Kasumi-1 (cell line): ENCODE measurements around the gene SAC3D1.
A peak's percentile ranks its signal among the peaks of the same experiment; 100 is the strongest.

Experiments
- DNase-seq, 2 experiments: peaks; one replicate each; lab custom pipeline; 2025; lab: John Stamatoyannopoulos, UW

Gene SAC3D1

DNA sequence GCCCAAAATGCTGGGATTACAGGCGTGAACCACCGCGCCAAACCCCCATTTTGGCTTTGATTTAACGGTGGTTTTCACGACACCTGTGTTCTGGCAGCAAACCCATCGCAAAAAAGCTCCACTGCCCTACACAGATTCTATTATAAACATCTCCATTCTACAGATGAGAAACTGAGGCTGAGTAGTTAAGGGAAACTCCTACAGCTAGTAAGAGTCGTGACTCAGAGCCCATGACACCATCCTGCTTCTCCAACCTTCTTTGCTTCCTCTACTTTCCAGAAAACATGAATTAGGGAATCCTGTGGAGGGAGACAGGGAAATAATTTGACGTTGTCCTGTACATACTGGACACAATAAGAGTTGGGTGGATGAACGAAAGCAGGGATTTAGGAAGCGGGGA lies 14.2 kb upstream of the SAC3D1 start:
- no peak for DNase-seq

DNA sequence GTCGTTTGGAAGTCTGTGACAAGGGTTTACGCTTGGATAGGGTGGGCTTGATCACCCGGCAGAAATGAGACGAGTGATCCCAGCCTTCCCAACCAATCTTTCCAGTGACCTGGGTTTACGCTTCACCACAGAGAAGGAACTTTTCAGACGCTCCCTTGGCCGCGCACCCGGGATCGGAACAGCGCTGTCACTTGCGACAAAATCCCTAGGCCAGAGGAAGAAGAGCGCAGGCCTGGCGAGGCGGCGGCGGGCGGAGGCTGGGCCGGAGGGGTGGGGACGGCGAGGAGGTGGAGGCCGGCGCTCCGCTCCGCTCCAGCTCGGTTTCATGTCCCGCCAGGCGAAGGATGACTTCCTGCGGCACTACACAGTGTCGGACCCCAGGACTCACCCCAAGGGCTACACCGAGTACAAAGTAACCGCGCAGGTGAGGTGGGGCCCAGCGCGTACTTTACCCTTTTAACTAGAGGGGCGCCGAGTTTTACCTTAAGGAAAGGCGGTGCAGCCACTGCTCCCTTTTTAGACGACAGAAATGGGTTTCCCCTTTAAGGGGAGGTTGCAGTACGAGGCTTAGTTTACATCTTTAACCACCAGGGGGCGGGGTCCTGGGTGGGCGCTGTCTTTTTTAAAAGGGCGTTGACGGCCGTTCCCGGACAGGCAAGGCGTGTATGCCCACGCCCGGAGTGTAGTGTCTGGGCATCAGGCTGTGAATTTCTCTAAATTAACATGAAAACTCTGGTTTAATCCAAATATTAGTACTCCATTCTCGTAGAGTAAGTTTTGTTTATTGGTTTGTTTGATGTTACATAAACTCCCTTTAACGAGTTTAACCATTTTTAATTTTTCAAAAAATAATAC lies 13.6 kb upstream of the SAC3D1 start, which contains the start of gene SNX15:
Gene SNX15 (plus strand): TSS at position 227 of the 855 bp plus-strand sequence. CDS start 99 bp downstream, at position 326.
- peak; percentile 97 to 98 for DNase-seq

DNA sequence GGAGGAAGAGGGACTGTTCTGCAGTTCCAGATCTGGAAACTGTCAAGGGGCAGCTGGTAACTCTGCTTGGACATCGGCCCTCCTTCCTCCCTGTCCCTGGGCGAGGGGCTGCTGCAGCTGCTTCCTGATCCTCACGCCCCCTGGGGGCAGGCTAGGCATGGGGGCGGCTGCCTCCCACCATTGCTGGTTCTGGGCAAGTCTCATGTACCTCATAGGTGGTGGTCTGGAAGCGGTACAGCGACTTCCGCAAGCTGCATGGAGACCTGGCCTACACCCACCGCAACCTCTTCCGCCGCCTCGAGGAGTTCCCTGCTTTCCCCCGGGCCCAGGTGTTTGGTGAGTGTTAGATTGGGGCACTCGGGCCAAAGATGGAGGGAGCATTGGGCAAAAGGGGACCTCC lies 8.8 kb upstream of the SAC3D1 start:
- no peak for DNase-seq

DNA sequence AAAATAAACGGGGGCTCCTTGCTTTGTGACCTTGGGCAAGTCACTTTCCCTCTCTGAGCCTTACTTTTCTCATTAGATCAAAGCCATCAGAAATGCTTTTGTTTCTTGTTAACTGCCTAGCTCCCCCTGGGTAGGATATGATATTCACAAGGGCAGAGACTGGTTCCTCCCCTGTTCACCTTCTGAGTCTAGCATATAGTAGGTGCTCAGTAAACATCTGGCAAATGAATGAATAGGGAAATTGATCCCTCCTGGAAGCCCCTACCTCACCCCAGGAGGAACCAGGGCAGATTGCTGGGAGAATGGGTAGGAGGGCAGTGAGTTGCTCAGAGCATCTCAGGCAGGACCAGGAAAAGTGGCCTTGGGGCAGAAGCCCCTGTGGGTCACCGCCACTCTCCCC lies 6.6 kb upstream of the SAC3D1 start:
- no peak for DNase-seq

DNA sequence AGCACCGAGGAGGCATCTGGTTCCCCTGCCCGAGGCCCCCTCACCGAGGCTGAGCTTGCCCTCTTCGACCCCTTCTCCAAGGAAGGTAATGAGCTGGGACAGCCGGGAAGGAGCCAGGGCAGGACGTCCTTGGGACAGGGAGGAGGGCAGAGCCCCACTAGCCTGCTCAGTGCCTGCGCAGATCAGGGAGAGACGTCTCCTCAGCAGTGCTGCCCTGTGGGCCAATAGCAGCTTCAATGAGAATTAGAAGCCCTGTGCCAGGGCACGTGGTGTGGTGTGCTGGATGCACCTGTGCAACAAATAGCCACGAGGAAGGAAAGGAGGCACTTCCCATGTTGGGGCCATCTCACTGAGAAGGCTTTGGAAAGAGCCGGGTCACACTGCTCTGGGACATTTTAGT lies 5.4 kb upstream of the SAC3D1 start:
- DNase-seq: no peak

DNA sequence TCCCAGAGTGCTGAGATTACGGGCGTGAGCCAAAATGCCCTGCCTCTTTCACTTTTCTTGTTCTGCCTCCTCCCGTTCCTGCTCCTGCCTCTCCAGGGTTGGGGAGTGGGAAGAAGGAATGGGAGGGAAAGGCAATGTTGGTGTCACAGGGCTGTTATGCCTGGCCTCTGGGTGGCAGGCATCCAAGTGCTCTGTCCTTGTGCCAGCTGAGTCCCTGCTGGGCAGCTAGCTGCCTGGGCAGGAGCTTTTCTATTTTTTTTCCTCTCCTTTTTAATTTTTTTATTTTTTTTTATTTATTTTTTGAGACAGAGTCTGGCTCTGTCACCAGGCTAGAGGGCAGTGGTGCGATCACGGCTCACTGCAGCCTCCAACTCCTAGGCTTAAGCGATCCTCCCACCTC lies 4.1 kb upstream of the SAC3D1 start:
- DNase-seq: no peak

DNA sequence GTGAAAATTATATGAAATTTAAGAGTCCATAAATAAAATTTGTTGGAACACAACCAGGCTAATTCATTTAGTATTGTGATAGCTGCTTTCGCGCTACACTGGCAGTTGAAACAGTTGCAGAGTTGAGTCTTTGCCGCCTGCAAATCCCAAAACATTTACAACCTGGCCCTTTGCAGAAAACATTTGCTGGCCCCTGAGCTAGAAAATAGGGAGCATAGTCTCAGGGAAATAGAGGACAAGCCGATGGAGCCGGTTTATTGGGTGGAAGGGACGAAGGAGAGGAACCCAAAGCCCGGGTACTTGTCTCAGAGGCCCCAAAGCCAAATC lies 527 bp upstream of the SAC3D1 start:
- DNase-seq: no peak

DNA sequence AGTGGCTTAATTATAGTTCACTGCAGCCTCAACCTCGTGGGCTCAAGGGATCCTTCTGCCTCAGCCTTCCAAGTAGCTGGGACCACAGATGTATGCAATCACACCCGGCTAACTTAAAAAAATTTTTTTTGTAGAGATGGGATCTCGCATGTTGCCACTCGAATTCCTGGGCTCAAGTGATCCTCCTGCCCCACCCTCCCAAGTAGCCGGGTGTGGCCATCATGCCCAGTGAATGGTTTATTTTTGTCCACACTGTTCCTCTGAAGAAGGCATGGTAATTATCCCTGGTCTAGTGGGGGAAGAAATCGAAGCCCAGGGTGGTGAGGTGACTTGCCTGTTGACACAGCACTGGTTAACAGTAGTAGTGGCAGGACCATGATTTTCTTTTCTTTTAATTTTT lies 1.9 kb downstream of the SAC3D1 start:
- no peak for DNase-seq

DNA sequence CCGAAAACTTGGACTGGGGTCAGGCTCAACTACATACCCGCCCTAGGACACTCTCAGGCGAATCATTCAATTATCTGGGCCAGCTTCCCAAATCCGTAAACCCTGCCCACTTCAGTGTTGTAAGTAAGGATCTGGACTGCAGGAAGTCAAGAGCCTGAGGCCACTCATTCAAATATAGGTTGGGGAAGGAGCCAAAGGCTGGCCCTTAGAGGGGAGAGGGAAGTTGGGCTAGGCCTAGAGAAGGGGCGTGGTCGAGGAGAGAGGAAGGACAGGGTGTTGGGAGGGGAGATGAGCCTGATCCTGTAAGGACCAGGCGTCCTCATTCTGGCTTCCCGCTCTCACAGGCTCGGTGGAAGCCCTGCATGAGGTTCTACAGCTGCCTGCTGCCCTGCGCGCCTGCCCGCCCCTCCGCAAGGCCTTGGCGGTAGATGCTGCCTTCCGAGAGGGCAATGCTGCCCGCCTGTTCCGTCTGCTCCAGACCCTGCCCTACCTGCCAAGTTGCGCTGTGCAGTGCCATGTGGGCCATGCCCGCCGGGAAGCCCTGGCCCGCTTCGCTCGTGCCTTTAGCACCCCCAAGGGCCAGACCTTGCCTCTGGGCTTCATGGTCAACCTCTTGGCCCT lies 3.0 kb downstream of the SAC3D1 start:
- peak in 1 of 2 experiments; percentile 2 for DNase-seq

DNA sequence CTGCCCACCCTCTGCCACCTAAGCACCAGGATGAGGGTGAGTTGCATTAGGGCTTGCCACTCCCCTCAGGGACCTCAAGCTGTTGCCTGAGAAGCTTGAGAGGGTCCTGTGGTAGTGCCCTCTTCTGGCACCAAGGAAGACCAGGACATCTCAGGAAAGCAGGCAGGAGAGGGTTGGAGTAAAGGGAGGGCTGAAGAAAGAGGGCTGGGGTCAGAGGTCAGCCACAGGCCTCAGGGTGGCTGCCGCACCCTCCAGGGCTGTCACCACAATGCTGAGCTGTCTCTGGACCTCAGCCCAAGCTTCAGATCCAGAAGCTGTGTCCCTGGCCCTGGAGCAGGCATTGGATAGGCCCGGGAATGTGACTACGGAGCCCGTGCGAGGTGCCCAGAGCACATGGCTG lies 4.1 kb downstream of the SAC3D1 start:
- DNase-seq: no peak

DNA sequence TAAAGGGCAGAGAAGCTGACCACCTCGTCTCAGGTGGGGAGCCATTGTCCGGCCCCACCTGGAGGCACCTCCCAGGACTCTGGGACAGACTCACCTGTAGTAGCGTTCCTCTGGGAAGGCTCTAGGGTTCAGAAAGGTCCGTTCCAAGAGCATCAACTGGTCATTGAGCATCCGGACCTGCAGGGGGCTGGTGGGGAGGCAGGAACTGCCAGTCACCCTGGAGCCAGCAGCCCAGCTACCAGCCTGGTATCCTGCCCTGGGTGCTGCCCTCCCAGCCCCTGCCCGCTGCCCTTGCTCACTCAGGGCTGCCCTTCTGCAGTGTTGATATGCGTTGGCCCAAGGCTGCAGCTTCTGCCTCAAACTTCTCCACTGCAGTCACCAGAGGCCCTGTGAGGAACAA lies 4.7 kb downstream of the SAC3D1 start:
- DNase-seq: no peak

DNA sequence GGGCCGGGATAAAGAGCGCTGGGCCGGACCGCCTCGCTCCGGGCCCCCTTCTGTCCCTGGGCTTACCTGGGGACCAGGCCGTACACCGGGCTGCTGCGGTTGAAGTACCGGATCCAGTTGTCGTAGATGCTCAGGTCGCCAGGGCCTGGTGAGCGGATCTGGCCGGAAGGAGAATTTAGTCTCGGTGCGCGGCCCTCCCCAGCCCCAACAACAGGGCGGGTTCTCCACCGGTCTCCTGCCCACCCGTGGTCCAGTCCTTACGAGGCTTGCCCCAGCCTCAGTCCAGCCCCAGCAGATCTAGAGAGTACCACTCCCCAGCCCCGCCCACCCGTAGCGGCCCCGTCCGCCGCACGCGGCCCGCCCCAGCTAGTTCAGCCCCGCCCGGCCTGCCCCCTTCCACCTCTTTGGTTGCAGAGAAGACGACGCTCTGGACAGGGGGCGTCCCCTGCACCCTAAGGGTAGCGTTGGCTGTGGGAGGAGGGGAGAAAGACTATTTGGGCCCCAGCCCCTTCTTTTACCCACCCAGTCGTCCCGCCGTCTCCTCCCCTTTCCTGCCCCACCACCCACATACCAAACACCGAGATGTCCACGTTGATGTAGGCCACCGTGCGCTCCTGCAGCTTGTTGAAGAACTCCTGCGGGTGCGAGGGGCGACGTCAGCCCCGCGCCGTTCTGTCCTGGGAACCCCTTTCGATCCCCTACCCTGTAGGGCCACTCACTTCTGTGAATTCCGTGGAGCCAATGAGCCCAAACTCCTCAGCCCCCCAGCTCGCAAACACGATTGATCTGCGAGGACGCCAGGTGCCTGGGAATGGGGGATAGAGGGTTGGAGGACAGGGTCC lies 6.8 kb downstream of the SAC3D1 start:
- no peak for DNase-seq

DNA sequence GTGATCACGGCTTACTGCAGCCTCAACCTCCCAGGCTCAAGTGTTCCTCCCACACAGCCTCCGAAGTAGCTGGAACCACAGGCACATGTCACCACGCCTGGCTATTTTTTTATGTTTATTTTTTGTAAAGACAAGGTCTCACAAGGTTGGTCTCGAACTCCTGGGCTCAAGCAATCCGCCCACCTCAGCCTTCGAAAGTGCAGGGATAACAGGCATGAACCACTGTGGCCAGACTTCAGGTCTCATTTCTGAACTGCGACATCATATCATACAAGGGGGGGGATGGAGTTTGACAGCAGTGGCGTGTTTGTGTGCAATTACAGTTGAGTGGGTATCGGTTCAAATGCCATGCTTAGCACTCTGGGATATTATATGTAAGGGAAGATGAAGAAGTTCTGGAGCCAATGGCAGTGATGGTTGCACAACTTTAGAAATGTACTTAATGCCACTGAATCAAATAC lies 10.4 kb downstream of the SAC3D1 start:
- DNase-seq: no peak

DNA sequence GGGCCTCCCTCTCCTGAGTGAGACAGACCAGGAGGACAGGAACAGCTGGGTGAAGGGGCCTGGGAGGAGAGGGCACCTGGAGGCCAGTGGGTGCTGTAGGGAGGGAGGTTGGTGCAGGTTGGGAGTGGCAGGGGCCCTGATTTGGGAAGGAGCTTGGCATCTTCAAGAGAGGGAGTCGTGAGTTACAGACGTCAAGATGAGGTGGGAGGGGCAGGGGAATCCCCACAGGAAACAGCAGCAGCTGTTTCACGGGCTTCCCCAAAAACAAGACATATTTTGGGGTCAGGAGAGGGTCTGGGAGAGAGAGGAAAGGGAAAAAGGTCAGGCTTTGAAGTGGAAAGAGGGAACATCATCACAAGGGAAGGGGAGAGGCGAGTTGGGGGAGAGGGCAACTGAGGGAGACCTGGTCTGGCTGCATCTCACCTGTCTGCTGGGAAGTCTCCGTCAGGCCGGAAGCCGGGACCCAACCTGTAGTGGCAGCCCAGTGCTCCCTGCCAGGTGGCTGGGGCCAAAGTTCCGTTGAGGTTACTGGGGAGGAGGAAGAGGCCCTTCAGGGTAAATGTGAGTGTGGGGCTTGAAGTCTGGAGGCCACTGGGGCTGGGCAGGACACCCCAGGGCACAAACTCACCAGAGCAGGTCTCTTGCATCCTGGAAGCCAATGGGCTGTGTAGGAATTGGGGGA lies 13.0 kb downstream of the SAC3D1 start:
- no peak for DNase-seq

DNA sequence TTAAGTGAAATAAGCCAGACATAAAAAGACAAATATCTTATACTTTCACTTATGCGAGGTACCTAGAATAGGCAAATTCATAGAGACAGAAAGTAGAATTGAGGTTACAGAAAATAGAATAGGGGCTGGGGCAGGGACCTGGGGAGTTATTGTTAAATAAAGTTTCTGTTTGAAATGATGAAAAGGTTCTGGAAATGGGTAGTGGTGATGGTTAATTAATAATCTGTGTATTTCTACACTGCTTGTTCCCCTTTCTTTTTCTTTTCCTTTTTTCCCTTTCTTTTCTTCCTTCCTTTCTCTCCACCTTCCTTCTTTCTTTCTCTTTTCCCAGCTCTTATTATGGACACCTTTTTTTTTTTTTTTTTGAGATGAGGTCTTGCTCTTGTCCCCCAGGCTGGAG lies 14.5 kb downstream of the SAC3D1 start:
- DNase-seq: no peak

DNA sequence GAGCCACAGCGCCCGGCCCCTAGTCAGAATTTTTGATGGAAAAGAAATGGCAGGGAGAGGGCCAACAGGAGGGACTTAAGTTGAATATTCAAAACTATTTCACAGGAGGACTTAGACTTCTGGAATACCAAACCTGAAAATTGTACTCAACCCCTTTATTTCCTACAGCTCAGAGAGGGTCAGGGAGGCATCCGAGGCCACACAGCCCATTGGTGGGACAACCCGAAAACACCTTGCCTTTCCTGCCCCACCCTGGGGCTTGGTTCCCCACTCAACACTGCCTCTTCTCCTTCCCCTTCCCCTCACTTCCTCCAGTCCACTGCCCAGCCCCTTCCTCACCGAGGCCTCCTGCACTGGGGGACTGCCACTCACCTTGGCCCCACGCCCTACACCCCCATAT lies 16.0 kb downstream of the SAC3D1 start:
- no peak for DNase-seq

DNA sequence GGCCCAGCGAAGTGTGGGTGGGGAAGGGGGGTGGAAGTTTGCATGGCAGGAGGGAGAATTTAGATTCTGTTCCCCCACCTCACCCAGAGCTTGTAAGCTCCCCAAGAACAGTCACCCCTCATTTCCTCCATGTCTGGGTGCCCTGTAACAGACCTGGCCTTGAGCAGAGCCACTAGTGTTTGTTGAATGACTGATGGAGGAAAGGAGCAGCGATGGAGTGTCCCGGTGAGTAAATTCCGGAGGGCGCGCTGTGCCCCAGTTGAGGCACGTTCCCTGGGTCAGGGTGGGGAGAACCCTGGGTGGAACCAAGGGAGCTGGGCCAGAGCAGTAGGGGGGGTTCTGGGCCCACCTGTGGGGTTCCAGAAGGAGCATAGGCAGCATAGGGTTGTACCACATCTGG lies 16.5 kb downstream of the SAC3D1 start:
- no peak for DNase-seq

DNA sequence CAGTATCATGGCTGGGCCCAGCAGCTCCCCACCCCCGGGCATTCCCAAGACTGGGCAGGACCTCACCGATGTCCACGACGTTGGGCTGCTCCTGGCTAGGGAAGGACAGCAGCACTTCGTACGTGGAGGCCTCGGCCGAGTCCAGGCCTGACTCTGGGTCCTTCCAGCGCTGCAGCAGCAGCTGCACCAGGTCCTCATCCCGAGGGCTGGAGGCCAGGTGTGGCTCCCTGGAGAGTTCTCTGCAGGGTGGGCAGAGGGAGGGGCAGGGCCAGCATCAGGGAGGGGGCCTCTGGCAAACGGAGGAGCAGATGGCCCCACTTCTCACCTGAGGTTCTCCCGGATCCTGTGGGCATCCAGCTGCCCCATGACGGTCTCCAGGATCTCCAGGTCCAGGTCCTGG lies 17.0 kb downstream of the SAC3D1 start:
- DNase-seq: no peak

DNA sequence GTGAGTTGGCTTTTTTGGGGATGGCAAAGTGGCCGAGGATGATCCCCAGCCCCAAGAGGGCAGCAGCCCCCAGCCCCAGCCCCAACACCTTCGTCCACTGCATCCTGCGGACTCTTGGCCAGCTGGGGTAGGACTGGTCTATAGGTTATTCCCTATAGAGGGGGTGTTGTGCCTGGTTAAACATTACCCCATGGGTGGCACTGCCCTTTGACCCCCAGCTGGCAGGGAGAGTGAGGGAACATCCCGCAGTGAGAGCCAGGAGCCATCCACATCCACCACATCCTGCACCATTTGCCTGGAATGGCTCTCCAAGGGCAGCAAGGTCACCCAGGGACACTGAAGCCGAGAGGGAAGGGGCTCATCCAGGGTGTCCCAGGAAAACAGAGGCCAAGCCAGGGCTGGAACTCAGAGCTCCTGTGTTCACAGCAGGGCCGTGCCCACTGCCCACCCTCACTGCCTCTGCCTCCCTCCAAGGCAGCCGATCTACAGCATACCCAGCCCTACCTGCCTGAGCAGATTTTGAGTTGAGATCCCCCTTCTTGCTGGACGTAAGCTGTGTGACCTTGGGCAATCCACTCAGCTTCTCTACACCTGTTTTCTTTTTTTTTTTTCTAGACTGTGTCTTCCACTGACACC lies 17.5 kb downstream of the SAC3D1 start, which contains the start of gene NAALADL1:
Gene NAALADL1 (minus strand): TSS at position 135 of the 636 bp plus-strand sequence. CDS start 32 bp downstream, at position 103.
- DNase-seq: no peak

DNA sequence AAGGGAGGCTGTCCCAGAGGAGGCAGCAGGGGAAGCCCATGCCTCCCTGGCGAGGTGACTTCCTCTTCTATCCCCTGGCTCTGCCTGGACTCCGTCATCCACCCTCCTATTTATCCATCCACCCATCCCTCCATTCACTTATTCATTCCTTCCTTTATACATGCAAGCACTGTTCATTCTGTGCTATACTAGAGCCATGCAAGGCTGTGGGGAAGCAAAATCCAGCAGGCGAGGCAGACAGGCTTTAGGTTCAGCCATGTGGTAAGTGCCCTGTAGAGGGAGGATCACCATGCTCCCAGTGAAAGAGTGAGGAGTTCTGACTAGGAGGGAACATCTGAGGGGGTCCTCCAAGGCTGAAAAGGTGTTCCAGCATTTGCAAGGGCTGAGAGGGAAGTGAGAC lies 18.5 kb downstream of the SAC3D1 start:
- DNase-seq: no peak
